SH-SY5Y (cell line): ENCODE data around the gene MYCN.

ENCODE experiments used
- GATA2 ChIP-seq: IDR thresholded peaks from 2 replicates; pipeline ENCODE4 v1.6.1; 2011; ENCODE audit warnings: mild to moderate bottlenecking, low read depth, low read length
- GATA3 ChIP-seq: IDR thresholded peaks from 2 replicates; pipeline ENCODE4 v1.6.1; 2011; ENCODE audit warnings: low read depth, mild to moderate bottlenecking, low read length, moderate library complexity

DNA sequence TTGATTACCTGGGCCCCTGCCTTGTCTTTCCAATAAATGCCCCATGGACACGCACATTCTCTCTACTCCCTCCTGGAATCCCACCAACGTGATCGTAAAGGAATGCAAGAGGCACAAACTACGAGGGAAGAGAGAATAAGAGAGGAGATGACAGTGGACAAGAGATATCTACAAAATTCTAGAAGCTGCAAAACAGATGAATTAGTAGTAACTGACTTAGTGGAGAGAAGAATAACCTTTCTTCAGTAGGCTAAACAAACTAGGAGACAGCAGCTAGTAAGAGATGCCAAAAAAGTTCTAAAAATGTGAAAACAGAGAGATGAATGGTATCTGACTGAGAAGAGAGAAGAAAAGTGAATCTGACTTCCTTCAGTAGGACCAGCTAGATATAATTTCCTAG lies 43.5 kb upstream of the MYCN start:
- TF ChIP-seq GATA2 (no peak), GATA3 (no peak)
